Activated B cell treated with CpG ODN at 0.5 μM for 24 hours (primary cell): ENCODE data around the gene ABHD13. TPM values are rescaled to one million over a fixed set of nuclear protein-coding genes. Genes with fewer than 3 reads are reported as not detected.

Source experiments
- ATAC-seq: fragments of 200-7000 bp; cut with Tn5 transposase; one replicate; pipeline ENCODE4 v1.10.0; 2021; ENCODE audit warnings: low read depth, mild to moderate bottlenecking, moderate library complexity
- CTCF ChIA-PET: fragments of 350-600 bp; sonication (Branson Sonifier 250); formaldehyde crosslinking; loops from one replicate; lab custom pipeline; 2021; ENCODE audit warnings: antibody characterized with exemption; lab: Charles Lee
- POLR2A ChIA-PET: fragments of 350-600 bp; sonication (Branson Sonifier 250); formaldehyde crosslinking; loops from one replicate; lab custom pipeline; 2021; ENCODE audit warnings: antibody characterized with exemption; lab: Charles Lee
- DNase-seq: peaks from one replicate; pipeline ENCODE4 v3.0.0; 2022
- H3K27ac Mint-ChIP-seq: one replicate; pipeline ENCODE4 v1.8.0; 2020; ENCODE audit warnings: mixed read lengths
- H3K27me3 Mint-ChIP-seq: one replicate; pipeline ENCODE4 v1.8.0; 2021; ENCODE audit warnings: mixed read lengths
- H3K36me3 Mint-ChIP-seq: one replicate; pipeline ENCODE4 v1.8.0; 2021; ENCODE audit warnings: low read depth, mixed read lengths
- H3K4me1 Mint-ChIP-seq: one replicate; pipeline ENCODE4 v1.8.0; 2021; ENCODE audit warnings: mixed read lengths
- H3K4me3 Mint-ChIP-seq: one replicate; pipeline ENCODE4 v1.8.0; 2020; ENCODE audit warnings: mild to moderate bottlenecking, mixed read lengths
- H3K9me3 Mint-ChIP-seq: one replicate; pipeline ENCODE4 v1.8.0; 2020; ENCODE audit warnings: mixed read lengths
- CTCF ChIP-seq: fragments of 200-600 bp; IDR thresholded peaks from one replicate; pipeline ENCODE4 v1.8.0; 2022; ENCODE audit warnings: antibody characterized with exemption, mild to moderate bottlenecking
- intact Hi-C: fragments of 100-400 bp; cut with micrococcal nuclease; formaldehyde crosslinking; loops from one replicate; pipeline ENCODE4 v1.15.1; 2024
- total RNA-seq: library from RNA; stranded (reverse); gene quantifications from 2 replicates; pipeline ENCODE4 v1.2.3, GENCODE V29; 2022

The ABHD13 gene
- total RNA-seq, 1 donor from 2014 or later = 10.9 TPM

GRCh38 chr13:108220041-108220440 lies 1.8 kb downstream of the ABHD13 start:
- intact Hi-C loops = loop anchor here (10.0 kb wide), 1 partner anchor 285 kb away; no protein-coding TSS in a partner anchor
- DNase-seq = no peak
- CTCF ChIA-PET = interaction anchor here (2.6 kb wide), 1 partner anchor 44 kb away, joined by 9 read pairs; no protein-coding TSS in a partner anchor

GRCh38 chr13:108223687-108224503 lies 5.7 kb downstream of the ABHD13 start:
- Mint-ChIP-seq H3K4me3 (no peak overlapping the region), H3K27ac (peak overlapping the region; percentile 51), H3K4me1 (peaks cover 67% of the 10 kb centered on the region), H3K9me3 (no peaks in the 10 kb centered on the region), H3K27me3 (no peaks in the 10 kb centered on the region), H3K36me3 (peaks cover 6% of the 10 kb centered on the region)
- POLR2A ChIA-PET = no interaction called here
- DNase-seq (no peak), ATAC-seq (no peak)
- TF ChIP-seq CTCF = no peak
- CTCF ChIA-PET = interaction anchor here (1.0 to 1.2 kb wide), 3 partner anchors 22 to 671 kb away, joined by 3 read pairs; no protein-coding TSS in a partner anchor
- intact Hi-C loops = loop anchor here (10.0 kb wide), 1 partner anchor 281 kb away; no protein-coding TSS in a partner anchor

More at GRCh38 chr13:108220041-108220440, 1.8 kb downstream of the ABHD13 start:
- Mint-ChIP-seq H3K36me3 (peaks cover 9% of the 10 kb centered on the region), H3K9me3 (no peaks in the 10 kb centered on the region), H3K4me3 (peak overlapping the region; percentile 96), H3K4me1 (peaks cover 70% of the 10 kb centered on the region), H3K27ac (peak overlapping the region; percentile 76), H3K27me3 (no peaks in the 10 kb centered on the region)
- no peak for ATAC-seq
- no peak for TF ChIP-seq CTCF
- POLR2A ChIA-PET = no interaction called here

- ATAC-seq = no peak
- no peak for TF ChIP-seq CTCF
These were observed 7.2 kb downstream of the ABHD13 start for GRCh38 chr13:108225440-108225839.

GRCh38 chr13:108226184-108226583 lies 8.0 kb downstream of the ABHD13 start:
- no peak for DNase-seq
- Mint-ChIP-seq H3K27ac (peak overlapping the region; percentile 8), H3K4me3 (no peak overlapping the region), H3K27me3 (no peaks in the 10 kb centered on the region), H3K36me3 (peaks cover 24% of the 10 kb centered on the region), H3K4me1 (peaks cover 52% of the 10 kb centered on the region), H3K9me3 (no peaks in the 10 kb centered on the region)
- intact Hi-C loops = loop anchor here (2.0 to 10.0 kb wide), 3 partner anchors 97 to 503 kb away; no protein-coding TSS in a partner anchor
- ChIA-PET POLR2A (no interaction called here), CTCF (interaction anchor here (1.2 to 1.3 kb wide), 2 partner anchors 13 to 669 kb away, joined by 4 read pairs; no protein-coding TSS in a partner anchor)
- peak; percentile 54 for ATAC-seq
- TF ChIP-seq CTCF = no peak

More at GRCh38 chr13:108225440-108225839, 7.2 kb downstream of the ABHD13 start:
- POLR2A ChIA-PET = no interaction called here
- intact Hi-C loops = loop anchor here (10.0 kb wide), 1 partner anchor 279 kb away; no protein-coding TSS in a partner anchor
- H3K4me3 Mint-ChIP-seq = no peak overlapping the region
- CTCF ChIA-PET = interaction anchor here (1.2 to 1.3 kb wide), 2 partner anchors 12 to 670 kb away, joined by 4 read pairs; no protein-coding TSS in a partner anchor
- no peaks in the 10 kb centered on the region for H3K9me3 Mint-ChIP-seq
- no peak for DNase-seq
- peak overlapping the region; percentile 14 for H3K27ac Mint-ChIP-seq
- H3K36me3 Mint-ChIP-seq = peaks cover 20% of the 10 kb centered on the region
- peaks cover 53% of the 10 kb centered on the region for H3K4me1 Mint-ChIP-seq
- no peaks in the 10 kb centered on the region for H3K27me3 Mint-ChIP-seq
